SK-N-SH treated with all-trans-retinoic acid at 6 μM for 48 hours (cell line): ENCODE data around the gene C1orf105.

Experiments
- ARNTL ChIP-seq: fragments of 450-650 bp; formaldehyde crosslinking; IDR thresholded peaks from 2 replicates; pipeline ENCODE4 v1.5.0; 2020; ENCODE audit warnings: low read depth, mild to moderate bottlenecking, moderate library complexity, borderline replicate concordance
- CREB5 ChIP-seq: fragments of 250-450 bp; sonication (Bioruptor Pico); IDR thresholded peaks from 2 replicates; pipeline ENCODE4 v1.5.1; 2020; ENCODE audit warnings: low read depth, mild to moderate bottlenecking, moderate library complexity
- CSRNP3 ChIP-seq: fragments of 250-450 bp; sonication (Bioruptor Pico); IDR thresholded peaks from 2 replicates; pipeline ENCODE4 v1.5.1; 2021; ENCODE audit warnings: mild to moderate bottlenecking, moderate library complexity
- ESRRG ChIP-seq: fragments of 250-450 bp; sonication (Bioruptor Pico); IDR thresholded peaks from 2 replicates; pipeline ENCODE4 v1.6.1; 2021; ENCODE audit warnings: mild to moderate bottlenecking
- PATZ1 ChIP-seq: fragments of 250-450 bp; sonication (Bioruptor Pico); IDR thresholded peaks from 2 replicates; pipeline ENCODE4 v1.8.0; 2020; ENCODE audit warnings: mild to moderate bottlenecking, moderate library complexity, borderline replicate concordance
- POU6F1 ChIP-seq: fragments of 250-450 bp; sonication (Bioruptor Pico); IDR thresholded peaks from 2 replicates; pipeline ENCODE4 v1.8.0; 2021; ENCODE audit warnings: low read depth, mild to moderate bottlenecking, moderate library complexity, borderline replicate concordance
- TOX ChIP-seq: fragments of 250-450 bp; sonication (Bioruptor Pico); IDR thresholded peaks from 2 replicates; pipeline ENCODE4 v1.8.0; 2021; ENCODE audit warnings: mild to moderate bottlenecking, moderate library complexity, borderline replicate concordance
- ZFP30 ChIP-seq: fragments of 450-650 bp; formaldehyde crosslinking; IDR thresholded peaks from 2 replicates; pipeline ENCODE4 v1.5.0; 2022; ENCODE audit warnings: mild to moderate bottlenecking, moderate library complexity
- ZNF565 ChIP-seq: fragments of 450-650 bp; formaldehyde crosslinking; conservative IDR thresholded peaks from 2 replicates; pipeline ENCODE4 v1.5.0; 2020; ENCODE audit warnings: low read depth, mild to moderate bottlenecking, moderate library complexity
- ZNF8 ChIP-seq: fragments of 450-650 bp; formaldehyde crosslinking; IDR thresholded peaks from 2 replicates; pipeline ENCODE4 v1.5.0; 2020; ENCODE audit warnings: mild to moderate bottlenecking, moderate library complexity

- no peak for TF ChIP-seq ARNTL (CRISPR knock-in tag)
- TF ChIP-seq TOX (CRISPR knock-in tag), result no peak
- TF ChIP-seq ZFP30 (CRISPR knock-in tag), result no peak
- no peak for TF ChIP-seq POU6F1 (CRISPR knock-in tag)
- no peak for TF ChIP-seq CREB5 (CRISPR knock-in tag)
- no peak for TF ChIP-seq PATZ1
- no peak for TF ChIP-seq ZNF8
- no peak for TF ChIP-seq ZNF565 (CRISPR knock-in tag)
- no peak for TF ChIP-seq CSRNP3 (CRISPR knock-in tag)
- no peak for TF ChIP-seq ESRRG
These were observed 63.0 kb downstream of the C1orf105 start for GRCh38 chr1:172483448-172483847.
